GM19238 (cell line): ENCODE data around the gene PPBP.
"Not testable (repeated sequence)": the region's sequence is repeated elsewhere in the genome, so short reads cannot be mapped to it uniquely, and the experiment has no call there.

Experiments
- DNase-seq: peaks from one replicate; pipeline ENCODE4 v3.0.0; 2011; ENCODE audit warnings: low spot score; ENCODE audit not compliant: insufficient read length

The PPBP gene

DNA sequence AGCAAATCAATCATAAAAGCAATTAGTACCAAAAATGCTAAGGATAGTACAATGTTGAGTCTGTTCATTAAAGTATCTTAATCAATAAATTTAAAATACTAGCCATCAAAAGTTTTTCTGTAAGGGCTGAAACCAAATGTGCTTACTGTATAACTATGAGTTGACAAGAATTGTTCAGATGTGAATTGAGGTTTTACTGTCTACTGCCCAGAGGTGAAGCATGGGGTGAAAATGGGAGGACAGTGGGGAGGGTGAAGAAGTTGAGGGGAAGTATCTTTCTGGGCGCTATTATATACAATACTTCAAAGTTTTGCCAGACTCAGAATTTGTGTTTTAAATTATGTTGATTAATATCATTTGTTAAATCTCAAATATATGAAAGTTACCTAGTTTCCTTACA lies 4.1 kb upstream of the PPBP start:
- DNase-seq = no peak

DNA sequence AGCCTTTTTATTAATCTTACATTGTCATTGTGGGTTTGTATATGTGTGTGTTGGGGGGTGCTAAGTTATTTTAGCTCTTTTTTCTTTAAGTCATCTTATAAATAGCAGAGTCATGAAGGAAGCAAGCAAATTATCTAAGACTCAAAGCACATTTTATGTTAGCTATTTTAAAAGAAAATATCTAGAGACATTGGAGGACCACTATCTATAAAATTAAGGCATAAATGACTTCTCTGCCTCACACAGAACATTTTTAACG lies 3.7 kb upstream of the PPBP start:
- no peak for DNase-seq

DNA sequence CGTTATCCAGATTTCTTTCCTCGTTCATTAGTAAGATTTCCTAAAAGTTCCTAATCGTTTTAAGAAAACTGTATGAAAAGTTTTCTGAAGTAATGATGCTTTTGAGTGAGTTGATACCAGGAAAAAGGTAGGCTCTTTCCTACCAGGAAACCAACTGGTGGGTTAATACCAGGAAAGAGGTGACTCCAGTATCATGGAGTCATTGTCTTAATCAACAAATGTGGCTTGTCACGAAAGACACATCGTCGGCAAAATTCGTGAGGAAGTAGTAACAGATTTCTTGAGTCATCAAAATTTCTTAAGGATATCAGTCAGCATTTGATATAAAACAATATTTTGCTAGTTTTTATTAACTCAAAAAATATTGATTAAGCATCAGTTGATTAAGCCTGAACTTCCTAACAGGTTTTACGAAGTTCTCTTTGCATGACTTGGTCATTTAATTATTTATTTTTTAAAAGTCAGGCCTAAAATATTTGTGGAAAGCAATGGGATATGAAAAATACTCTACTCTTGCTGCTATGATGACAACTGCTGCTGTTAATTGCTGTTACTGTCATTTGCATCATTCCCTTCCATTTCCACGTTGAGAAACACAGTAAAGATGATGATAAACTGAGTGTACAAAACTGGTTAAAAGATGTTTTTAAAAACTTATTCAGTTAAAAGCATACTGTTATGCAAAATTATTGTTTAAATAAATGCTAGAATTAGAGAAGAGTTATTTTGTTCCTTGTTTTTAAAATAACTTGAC lies 3.2 kb upstream of the PPBP start:
- DNase-seq = no peak

DNA sequence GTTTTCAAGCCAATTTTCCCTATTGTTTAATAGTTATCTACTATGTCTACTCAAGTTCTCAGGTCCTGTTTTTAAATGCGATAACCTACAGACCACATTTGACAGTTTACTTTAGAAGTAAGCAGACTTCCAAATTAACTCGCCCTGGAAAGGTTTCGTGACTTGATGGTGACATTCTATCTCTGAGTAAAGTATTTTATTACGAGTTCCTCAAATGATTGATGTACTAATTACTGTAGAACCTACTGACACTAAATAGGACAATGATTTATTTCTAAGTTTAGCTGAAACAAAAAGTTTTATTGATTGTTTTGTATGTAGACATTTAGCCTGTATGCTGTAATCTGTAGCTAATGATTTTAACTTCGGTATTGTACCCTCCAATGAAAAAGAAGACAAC lies 1.9 kb upstream of the PPBP start:
- DNase-seq = no peak

DNA sequence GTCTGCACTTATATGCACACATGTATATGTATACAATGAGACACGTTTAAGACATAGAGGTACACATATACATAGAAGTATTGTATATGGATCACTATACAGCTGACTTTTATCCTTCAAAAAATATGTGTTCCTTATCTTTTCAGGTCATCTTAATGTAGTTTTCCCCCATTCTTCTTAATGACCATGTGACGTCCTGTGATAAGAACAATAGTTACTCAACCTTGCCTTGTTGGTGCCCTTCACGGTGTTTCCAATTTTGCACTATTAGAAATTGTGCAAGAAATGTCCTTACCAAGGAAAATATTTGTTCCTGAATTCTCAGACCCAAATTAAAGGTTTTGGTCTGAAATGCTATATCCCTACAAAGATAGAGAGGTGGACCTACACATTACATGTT lies 1.0 kb upstream of the PPBP start:
- no peak for DNase-seq

DNA sequence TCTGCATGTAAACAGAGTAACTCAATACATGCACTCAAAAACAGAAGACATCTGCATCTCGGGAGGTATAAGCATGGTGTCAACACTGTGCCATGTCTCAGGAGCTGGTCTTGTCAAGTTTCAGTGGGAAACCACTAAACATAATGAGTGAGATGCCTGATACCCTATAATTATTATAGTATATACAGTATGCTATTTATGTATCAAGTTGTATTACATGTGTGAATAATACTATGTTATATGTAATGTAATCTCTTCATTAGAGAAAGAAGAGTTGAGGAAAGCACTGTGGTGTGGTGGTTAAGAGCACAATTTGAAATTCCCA lies 2.5 kb downstream of the PPBP start:
- DNase-seq = no peak

DNA sequence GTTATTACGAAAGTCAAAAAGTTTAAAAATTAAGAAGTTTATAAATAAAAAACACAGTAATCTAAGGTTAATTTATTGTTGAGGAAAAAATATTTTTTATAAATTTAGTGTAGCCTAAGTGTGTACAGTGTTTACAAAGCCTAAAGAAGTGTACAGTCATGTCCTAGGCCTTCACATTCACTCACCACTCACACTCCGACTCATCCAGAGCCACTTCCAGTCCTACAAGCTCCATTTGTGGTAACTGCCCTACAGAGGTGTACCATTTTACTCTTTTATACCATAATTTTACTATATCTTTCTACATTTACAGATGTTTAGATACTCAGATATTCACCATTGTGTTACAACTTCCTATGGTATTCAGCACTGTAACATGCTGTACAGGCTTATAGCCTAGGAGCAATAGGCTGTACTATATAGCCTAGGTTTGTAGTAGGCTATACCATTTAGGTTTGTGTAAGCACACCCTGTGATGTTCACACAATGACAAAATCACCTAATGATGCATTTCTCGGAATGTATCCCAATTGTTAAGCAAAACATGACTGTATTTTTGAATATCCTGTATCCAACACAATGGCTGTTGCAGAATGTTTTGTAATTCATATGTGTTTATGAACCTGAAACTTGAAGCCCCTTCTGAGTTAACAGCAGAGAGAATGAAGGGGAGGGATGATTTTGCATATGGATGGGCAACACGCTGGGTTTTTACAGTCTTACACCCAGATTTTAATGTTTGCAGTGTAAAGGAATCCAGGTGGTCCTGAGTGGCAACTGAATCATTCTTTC lies 3.1 kb downstream of the PPBP start:
- DNase-seq = no peak

DNA sequence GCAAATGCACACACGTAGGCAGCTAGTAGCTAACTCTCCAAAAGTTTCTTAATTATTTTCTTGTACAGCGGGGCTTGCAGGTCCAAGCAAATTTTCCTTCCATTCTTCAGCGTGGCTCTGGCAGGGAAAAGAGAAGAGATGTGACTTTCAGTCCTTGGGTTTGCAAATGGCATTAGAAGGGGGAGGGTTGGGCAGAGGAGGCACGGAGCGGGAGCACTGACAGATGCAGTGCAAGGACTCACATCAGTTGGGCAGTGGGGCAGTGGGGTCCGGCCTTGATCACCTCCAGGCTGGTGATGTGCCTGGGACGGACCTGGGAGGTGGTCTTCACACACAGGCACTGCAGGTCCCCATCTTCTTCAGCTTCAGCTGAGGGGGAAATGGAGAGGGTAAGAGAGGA lies 6.8 kb downstream of the PPBP start:
- not testable (repeated sequence) for DNase-seq

DNA sequence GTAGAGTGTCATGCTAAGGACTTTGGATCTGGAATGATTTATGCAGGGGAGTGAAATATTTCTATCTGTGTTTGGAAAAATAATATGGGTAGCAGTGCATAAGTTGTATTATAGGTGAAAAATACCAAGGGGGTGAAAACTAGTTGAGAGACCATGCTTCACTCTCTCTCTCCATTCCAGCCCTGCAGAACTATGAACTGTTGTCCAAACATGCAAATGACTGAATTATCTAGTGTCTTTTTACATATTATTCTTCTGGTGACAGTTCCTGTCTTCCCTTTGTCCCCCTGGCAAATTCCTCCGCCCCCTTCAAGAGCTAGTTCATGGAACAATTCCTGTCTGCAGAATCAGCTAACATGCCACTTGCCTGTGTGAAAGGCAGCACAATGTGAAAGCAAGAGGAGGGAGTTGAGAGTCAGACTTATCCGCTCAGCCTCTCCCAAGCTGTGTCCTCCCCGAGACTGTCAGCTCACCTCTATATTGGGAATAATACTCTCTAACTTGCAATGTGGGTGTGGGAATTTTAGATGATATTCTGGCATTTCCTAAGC lies 8.5 kb downstream of the PPBP start:
- DNase-seq = no peak

DNA sequence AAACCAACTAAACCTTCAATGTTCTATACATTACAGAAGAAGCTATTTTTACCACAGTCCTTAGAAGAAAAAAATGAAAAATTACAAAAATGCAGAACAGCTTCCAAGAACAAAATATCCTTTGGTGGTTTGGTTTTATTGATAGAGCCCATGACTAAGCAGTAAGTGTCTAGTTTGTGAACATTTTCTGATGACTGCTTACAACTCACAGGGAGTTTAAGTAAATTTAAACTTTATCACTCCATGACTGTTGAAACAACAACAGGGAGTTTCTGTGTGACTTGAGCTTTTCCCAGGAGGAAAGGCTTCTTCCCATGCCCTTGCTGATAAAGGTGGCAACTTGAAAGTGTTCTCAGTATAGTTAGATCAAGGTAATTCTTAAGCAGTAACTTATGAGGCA lies 9.1 kb downstream of the PPBP start:
- no peak for DNase-seq

DNA sequence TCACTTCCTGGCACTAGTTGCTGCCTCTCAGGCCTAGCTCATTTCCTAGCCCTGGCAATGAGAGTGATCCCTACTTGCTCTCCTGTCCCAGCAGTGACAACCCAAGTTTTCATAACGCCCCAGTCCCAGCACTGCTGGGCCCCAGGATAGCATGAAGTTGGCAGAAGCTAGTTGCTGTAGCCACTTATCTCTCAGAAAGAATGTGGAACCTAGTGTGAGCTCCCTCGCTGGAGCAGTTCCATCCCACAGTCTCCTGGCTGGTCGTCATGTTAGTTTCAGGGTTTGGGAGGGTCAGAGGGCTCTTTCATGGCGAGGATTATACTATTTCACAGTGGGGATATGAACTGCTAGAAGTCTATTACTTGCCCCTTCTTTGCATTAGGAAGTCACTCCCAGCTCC lies 11.3 kb downstream of the PPBP start:
- DNase-seq = no peak

DNA sequence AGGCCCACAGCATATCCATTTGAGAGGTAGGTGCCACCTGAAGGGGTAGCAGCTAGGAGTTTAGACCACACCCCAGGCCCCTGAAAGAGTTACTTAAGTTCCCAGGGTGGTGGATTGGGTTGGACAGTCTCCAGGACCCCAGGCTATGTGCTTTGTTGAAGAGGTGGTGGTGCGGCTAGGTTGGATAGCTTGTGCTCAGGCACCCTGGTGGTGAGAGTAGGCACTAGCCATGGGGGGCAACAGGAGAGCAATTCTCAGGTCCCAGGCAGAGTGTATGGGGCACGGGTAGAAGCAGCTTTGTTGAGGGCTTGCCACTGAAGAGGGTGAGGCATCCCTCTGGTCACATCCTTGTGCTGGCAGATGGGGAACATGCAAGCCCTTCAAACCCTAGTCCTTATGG lies 11.8 kb downstream of the PPBP start:
- DNase-seq = no peak

DNA sequence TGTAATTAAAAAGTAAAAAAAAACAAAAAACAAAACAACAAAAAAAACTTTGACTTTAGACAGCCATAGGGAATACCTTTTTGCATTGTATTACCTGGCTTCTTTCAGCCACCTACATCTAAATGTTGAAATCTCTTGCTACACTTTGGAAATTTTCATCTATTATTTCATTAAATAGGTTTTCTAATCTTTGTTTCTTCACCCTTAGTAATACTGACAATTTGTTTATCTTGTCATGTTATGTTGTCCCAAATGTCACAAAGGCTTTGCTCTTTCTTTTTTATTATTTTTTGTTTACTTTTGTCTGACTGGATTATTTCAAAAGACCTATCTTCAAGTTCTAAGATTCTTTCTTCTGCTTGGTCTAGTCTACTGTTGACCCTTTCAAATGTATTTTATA lies 13.6 kb downstream of the PPBP start:
- DNase-seq = no peak

DNA sequence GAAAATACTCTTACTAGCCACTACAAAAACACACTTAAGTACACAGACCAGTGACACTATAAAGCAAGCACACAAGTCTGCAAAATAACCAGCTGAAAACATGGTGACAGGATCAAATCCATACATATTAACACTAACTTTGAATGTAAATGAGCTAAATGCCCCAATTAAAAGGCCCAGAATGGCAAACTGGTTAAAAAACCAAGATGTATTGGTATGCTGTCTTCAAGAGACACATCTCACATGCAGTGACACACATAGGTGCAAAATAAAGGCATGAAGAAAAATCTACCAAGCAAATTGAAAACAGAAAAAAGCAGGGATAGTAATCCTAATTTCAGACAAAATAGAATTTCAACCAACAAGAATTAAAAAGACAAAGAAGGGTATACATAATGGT lies 17.0 kb downstream of the PPBP start:
- no peak for DNase-seq

DNA sequence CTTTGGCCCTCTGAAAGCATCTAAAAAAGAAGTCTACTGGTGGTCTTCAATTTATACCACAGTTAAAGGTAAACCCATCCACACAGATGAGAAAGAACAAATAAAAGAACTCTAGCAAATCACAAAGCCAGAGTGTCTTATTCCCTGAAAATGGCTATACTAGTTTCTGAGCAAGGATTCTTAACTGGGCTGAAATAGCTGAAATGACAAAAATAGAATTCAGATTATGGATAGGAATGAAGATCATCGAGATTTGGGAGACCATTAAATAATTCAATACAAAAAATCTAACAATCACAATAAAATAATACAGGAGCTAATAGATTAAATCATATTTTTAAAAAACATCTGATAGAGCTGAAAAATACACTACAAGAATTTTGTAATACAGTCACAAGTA lies 18.0 kb downstream of the PPBP start:
- no peak for DNase-seq

DNA sequence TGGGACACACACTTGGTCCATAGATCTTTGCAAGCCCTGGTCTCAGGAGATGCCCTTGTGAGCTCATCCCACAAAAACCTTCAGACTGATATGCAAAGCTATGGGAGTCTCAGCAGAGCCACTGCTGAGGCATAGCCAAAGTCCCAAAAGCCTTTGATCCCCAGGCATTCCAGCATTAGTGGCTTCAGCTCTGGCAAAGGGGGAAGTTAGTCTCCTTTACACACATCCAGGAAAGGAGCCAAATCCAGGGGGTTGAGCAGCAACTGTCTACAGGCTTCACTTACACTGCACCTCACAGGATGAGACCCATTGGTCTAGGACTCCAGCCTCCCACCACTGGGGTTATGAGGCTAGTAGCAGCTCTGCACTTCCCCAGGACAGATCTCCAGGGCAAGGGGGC lies 20.1 kb downstream of the PPBP start:
- no peak for DNase-seq

DNA sequence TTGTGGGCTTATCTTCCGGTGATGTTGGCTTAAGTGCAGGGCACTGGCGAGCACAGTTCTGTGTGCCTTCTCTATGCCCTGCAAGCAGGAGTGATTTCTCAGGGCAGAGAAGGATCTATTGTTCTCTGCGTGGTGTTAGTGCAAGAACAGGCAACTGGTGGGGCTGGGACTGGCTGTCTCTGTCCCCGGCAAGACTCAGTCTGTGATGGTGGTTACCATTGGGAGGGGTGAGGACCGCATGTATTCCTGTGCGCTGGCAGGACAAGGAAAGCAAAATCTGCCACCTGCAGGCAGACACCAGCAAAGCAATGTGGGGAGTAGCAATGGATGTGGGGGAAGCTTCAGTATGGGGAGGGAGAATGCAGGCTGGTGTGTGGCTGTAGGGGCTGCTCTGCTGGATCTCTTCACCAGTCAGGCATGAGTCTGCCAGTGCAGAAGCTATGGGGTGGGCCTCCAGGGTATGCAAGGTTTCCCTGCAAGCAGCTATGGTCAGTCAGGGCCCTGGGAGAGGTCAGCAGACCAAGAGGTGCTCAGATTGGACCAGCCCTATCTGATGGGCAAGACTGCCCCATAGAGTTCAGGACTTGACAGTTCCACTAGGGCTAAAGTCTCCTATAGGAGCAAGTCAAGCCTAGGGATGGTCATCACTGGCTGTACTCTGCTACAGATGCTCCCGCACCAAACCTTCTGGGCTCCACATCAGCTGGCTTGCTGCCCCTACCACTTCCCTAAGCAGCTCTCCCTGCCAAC lies 23.0 kb downstream of the PPBP start:
- DNase-seq = no peak

DNA sequence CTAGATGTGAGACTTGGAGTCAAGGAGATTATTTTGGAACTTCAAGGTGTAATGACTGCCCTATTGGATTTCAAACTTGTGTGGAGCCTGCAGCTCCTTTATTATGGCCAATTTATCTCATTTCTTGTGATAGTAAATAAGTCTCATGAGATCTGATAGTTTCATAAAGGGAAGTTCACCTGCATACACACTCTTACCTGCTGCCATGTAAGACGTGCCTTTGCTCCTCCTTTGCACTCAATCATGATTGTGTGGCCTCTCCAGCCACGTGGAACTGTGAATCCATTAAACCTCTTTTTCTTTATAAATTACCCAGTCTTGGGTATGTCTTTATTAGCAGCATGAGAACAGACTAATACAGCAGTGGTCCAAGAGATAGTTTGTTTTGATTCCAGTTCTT lies 25.3 kb downstream of the PPBP start:
- DNase-seq = no peak

DNA sequence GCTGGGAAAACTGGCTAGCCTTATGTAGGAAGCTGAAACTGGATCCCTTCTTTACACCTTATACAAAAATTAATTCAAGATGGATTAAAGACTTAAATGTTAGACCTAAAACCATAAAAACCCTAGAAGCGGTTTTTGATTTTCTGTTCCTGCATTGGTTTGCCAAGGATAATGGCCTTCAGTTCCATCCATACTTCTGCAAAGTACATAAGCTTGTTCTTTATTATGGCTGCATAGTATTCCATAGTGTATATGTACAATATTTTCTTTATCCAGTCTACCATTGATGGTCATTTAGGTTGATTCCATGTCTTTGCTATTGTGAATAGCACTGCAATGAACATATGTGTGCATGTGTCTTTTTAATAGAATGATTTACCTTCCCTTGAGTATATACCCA lies 28.9 kb downstream of the PPBP start:
- not testable (repeated sequence) for DNase-seq

DNA sequence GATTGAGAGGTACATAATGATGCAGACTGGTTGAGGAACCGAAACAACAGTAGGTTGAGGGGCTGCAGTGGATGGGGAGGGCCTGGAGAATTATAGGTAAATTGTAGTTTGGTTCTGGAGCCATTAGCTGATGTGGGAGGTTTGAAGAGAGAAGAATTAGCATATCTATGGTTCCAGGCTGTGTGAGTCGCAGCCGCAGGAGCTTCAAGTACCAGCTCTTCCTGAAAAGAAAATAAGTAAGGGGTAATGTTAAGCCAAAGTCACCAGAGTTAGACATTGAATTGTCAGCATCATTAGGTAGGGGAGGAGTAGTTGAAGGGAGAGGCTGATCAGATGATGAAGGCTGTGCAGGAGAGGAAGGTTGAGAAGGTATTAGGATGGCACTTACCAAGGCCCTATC lies 35.6 kb downstream of the PPBP start:
- DNase-seq = no peak

DNA sequence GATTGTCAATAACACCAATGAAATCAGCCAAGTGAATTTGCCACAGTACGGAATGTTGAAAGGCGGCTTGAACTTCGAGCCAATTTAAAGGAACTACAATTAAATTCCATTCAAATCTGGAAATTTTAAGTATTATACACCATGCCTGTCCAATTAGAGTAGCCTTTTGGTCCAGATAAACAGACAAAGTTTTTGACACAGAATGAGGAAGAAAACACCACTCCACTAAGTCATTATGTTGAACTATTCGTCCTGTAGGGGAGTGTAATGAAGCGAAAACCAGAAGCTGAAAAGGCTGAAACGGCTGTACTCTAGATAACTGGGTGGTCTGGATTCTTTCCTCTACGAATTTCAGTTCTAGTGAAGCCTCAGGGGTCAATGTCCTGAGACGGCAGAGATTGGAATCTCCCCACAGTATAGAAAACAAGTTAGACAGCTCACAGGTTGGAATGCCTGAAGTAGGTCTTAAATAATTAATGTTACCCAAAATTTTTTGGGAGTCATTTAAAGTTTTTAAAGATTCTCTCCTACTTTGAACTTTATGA lies 37.5 kb downstream of the PPBP start:
- not testable (repeated sequence) for DNase-seq

DNA sequence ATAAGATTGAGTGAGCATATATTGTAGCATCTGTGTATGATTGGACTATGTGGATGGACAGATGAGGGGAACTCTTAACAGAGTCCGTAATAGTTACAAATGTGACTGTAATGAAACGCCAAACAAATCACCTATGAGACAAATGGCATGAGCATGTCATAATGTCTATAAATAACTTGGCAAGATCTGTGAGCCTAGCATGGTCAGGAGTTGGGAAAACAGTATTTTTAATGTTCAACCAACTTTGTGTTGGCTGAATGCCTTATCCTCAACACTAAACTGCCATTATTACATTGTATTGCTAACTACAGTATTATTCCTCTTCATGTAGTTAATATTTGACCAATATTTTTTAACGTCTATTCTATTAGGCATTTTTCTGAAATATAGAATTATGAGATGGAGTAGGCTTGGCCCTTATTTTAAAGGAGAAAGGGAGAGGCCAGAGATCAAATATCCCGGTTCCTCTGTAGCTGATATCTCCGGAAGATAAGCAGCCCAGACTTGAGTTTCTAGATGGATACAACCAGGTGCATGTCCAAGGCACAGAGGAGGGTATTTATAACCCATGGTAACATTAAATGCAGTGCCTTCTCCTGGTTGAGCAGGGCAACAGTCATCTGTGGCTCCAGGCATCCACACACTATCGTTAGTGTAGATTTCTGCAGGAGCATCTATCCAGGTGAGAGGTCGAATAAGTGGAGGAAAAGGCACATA lies 38.8 kb downstream of the PPBP start:
- no peak for DNase-seq
